H4 (cell line): ENCODE results near the gene CXorf66. TPM values are rescaled to one million over a fixed set of nuclear protein-coding genes. Genes with fewer than 3 reads are reported as not detected.
"Not testable (repeated sequence)": the region's sequence is repeated elsewhere in the genome, so short reads cannot be mapped to it uniquely, and the experiment has no call there.

ENCODE experiments used
- DNase-seq: peaks from one replicate; pipeline ENCODE4 v3.0.0-alpha.2; 2015; ENCODE audit warnings: low spot score
- total RNA-seq: library from RNA; depleted of rRNA; stranded (reverse); fragments of >200 nt; shearing (Covaris generic); gene quantifications from 2 replicates; pipeline ENCODE4 v1.2.3, GENCODE V29; 2014; rRNA removed

Gene CXorf66, protein sequence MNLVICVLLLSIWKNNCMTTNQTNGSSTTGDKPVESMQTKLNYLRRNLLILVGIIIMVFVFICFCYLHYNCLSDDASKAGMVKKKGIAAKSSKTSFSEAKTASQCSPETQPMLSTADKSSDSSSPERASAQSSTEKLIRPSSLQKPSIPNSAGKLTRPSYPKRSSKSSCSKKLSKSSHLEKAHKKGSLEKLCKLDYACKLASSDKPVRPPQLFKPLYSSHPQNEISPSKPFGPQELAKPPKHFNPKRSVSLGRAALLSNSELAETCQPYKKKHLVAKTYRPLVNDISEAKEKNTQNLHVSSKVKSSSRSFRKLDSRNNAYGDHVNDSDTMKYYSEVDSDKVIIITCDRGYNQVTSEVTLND
- not detected in 2 replicates for total RNA-seq

DNA sequence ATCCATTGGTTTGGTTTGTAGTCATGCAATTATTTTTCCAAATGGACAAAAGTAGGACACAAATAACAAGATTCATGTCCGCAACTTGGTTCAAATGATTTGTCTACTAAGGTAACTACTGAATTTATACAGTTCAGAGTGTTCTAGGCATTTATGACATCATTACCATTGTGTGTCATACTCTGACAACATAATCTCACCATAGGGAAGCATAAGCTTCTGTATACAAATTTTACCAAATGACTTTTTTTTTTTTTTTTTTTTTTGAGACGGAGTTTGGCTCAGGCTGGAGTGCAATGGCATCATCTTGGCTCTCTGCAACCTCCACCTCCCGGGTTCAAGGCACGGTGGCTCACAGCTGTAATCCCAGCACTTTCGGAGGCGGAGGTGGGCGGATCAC is at the start of gene CXorf66:
TSS of gene CXorf66 (minus strand) at position 101 of the 400 bp plus-strand sequence. CDS start at position 76, 25 bp downstream.
- DNase-seq, result no peak

DNA sequence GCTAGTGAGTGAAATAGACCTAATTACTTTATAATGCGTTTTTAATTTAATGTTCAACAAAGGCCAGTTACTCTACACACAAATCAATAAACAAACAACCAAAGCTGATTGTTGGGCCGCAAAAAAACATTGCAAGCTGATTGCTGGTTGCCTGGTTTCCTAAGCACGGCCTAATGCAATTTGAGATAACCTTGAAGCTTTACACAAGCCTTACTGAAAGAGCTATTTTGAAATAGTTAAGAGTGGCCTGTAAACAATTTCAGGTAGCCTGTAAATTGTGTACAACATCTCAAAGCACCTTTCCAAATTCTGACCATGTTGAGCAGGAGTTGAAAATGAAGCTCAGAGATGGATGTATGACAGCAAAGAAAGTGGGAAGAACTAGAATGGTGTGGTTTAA is 17.5 kb upstream of the CXorf66 start:
- DNase-seq, result no peak

DNA sequence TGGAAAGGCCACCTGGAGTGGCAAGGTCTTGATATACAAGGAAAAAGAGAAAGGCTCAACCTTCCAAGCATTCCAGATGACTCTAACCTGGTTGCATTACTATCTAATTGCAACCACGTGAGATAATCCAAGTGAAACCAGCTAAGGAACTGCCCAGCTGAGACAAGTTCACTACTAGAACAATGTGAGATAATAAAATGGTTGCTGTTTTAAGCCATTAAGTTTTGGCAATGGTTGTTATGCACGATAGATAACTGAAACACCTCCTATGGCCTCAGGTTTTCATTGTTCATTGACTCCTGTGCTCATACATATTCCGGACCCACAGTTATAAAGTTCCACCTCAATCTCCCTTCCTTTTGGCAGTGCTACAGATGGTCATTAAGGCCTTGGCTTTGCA is 9.2 kb upstream of the CXorf66 start:
- DNase-seq, result no peak

DNA sequence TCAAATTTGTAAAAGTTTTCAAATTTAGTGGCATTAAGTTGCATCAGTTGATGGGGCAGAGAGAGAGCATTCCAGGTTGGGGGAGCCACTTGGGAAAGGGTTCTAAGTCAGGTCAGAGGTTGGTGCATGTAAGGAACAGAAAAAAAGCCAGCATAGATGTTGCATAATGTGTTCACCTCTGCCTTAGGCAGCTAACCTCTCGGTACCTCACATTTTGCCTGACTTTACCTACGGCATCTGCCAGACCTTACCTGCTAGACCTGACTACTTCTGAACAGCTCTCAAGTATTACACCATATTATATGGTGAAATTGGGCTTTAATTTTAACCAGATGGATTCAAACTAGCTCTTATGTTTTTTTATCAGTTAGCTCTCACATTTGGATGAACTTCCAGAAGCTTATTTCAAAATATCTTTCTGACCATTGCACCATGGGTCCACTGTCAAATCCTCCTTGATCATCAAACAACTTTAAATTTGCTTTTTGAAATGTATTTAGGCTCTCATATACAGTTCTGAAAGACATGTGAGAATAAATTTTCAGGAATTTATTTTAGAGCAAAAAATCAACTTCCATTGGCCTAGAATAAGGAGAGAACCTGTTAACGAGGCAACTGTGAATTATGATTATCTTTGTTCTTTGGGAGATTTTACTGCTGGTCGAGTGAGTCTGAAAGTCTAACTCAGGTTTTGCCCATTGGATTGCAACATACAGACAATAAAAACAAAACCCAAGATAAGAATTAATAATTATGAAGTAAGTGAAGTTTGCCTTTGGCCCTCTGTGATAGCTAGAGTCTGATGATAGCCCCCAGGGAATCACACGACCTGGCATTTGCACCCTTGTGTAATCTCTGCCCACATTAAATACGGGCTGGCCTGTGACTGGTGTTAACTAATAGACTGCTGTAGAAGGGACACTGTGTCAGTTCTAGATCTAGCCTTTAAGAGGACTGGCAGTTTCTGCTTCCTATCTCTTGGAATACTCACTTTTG is 7.6 kb upstream of the CXorf66 start:
- DNase-seq, result no peak

DNA sequence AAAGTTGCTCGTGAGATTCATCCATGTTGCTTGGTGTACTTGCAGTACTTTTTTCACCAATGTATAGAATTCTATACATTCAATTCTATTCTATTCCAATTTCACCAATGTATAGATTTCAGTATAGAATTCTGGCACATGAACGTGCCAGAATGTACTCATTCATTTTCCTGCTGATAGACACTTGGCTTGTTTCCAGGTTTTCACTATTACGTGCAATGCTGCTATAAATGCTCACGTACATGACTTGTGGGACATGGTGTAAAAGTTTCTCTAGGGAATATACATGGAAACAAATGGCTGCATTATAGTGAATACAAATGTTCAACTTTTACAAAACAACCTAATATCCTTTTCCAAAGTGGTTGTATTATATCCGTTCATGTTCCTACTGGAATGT is 6.8 kb upstream of the CXorf66 start:
- no peak for DNase-seq

DNA sequence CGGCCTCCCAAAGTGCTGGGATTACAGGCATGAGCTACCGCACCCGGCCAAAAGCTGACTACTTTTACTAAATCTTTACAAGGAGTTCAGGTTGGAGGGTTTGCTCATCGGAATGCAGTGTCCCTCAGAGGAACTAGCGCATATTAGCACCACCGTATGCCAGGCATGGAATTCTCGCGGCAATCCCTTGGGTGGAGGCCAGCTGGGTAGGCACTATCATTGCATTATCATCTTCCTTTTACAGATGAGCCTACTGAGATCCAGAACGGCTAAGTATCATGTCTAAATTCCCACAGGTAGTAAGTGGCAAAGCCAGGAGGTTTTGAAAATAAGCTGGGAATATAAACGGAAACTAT is 6.1 kb upstream of the CXorf66 start:
- no peak for DNase-seq

DNA sequence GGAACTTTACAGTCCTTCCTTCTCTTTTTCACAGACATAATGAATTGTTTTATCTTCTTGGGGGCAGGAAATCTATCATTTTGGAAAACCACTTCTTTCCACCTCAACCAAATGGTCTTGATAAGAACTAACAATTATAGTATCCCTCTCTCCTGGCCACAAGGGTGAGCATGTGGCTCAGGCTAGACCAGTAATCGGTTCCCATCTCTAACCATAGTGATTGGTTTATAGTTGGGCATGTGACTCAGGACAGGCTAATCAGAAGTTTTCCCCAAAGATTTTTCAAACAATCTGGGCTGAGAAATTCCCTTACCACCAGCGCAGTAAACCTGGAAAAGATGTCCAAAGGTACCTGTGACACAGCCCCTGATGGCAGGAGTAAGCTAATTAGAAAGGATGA is 4.0 kb upstream of the CXorf66 start:
- no peak for DNase-seq

DNA sequence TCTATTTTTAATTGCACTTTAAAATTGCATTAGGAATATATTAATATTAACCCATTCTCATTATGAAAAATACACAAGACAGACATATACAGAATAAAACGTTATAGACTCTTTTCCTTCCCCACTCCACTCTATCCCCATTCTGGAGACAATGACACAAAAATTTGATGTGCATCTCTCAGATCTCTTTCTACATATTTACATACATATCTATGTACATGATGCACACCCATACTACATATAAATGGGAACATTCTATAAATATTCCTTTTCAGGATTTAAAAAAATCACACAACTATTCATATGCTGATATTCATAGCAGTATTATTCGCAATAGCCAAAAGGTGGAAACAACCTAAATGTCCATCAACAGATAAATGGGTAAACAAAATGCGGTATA is 2.4 kb upstream of the CXorf66 start:
- DNase-seq, result no peak

DNA sequence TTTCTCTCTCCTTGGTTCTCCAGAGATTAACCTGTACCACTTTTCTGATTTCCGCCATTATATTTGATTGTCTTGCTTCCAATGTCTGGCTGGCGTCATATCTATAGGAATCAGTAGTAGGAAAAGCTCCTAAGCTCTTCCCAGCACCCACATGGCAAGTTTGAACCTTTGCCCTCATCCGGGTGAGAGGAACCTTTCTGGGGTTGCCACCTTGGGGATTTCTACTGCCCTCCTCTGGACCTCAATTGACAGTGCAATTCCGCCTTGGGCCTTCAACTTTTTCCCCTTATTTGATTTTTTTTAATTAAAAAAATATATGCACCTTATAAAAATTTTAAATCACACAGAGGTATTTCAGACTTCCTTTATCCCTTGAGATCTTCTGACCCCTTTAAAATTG is 2.0 kb upstream of the CXorf66 start:
- peak; percentile 19 for DNase-seq

DNA sequence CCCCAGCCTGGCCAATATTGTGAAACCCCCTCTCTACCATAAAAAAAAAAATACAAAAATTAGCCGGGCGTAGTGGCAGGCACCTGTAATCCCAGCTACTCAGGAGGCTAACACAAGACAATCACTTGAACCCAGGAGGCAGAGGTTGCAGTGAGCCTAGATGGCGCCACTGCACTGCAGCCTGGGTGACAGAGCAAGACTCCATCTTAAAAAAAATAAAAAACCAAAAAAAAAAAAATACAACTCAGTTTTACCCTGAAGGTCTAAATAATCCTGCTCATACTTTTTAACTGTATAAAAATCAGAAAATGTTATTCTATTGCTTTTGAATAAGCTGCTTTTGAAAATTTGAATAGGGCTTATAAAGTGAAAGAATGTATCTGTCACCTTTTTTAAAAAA is 838 bp upstream of the CXorf66 start:
- not testable (repeated sequence) for DNase-seq

DNA sequence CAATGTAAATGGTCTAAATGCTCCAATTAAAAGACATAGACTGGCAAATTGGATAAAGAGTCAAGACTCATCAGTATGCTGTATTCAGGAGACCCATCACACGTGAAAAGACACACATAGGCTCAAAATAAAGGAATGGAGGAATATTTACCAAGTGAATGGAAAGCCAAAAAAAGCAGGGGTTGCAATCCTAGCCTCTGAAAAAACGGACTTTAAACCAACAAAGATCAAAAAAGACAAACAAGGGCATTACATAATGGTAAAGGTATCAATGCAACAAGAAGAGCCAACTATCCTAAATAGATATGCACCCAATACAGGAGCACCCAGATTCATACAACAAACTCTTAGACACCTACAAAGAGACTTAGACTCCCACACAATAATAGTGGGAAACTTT is 4.2 kb downstream of the CXorf66 start:
- not testable (repeated sequence) for DNase-seq

DNA sequence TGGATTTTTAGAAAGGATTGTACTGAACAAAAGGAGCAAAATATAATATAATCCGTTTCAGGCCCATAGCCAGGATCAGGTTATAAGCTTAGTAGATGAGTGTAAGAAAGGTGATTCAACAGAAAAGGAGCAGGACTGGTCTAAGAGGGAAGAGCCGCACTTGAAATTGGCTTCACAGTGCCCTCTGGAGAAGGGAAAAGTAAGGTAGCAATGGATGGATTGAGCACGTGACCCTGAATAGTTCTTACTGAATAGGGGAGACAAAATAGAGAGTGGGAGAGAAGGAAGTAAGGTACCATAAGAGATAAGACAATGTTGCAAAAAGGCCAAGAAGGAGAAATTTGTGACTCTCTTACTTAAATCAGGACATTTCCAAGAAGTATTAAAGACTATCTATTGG is 15.6 kb downstream of the CXorf66 start:
- DNase-seq, result no peak

DNA sequence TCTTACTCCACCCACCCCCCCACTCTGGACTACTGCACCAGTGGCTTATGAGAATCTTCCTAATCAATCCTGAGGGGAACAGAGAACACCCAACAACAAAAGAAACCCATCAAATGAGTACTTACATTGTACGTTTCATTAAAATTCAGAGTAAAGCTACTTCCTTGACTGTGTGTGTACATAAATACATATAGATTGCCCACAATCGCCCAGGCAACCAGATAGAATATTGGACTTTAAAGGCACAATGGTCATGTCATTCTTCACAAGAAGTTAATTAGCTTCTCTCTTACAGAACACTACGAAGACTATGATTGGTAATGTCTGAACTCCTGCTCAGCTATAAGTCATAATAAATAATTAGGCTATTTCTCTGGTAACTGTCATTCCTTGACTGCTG is 20.2 kb downstream of the CXorf66 start:
- DNase-seq, result no peak

DNA sequence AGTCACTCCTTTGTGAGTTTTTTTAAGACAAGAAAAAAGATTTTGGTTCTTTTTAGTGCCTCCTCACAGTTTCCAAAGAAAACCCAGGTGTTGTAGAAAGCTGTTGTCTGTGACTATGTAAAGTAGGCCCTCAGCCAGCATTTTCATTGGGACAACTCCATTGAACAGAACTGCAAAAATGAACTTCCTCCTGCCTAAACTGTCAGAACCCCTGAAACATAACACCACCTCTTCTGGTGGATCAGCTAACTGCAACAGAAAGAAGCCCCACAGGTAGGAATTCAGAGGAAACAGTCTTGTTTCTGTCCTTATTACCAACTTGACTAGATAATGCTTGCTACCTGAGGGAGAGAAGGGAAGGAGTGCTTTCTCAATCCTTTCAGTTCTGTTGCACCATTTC is 29.1 kb downstream of the CXorf66 start:
- no peak for DNase-seq

DNA sequence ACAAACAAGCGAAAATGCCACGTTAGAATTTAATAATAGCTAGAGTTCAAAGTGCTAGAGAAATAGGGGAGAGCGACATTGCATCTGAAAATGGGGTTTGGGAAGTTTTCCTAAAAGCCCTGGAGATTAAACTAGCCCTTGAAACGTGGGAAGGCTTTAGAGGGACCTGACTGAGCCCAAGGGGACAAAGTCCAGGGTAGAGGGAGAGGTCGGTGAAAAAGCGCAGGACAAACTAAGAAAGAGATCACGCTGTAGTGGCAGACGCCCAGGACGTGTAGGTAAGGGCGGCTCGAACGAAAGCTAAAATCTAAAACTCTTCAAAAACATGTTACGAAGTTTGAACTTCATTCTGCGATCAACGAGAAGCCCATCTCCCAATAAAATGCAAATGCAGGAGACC is 31.4 kb downstream of the CXorf66 start:
- no peak for DNase-seq

DNA sequence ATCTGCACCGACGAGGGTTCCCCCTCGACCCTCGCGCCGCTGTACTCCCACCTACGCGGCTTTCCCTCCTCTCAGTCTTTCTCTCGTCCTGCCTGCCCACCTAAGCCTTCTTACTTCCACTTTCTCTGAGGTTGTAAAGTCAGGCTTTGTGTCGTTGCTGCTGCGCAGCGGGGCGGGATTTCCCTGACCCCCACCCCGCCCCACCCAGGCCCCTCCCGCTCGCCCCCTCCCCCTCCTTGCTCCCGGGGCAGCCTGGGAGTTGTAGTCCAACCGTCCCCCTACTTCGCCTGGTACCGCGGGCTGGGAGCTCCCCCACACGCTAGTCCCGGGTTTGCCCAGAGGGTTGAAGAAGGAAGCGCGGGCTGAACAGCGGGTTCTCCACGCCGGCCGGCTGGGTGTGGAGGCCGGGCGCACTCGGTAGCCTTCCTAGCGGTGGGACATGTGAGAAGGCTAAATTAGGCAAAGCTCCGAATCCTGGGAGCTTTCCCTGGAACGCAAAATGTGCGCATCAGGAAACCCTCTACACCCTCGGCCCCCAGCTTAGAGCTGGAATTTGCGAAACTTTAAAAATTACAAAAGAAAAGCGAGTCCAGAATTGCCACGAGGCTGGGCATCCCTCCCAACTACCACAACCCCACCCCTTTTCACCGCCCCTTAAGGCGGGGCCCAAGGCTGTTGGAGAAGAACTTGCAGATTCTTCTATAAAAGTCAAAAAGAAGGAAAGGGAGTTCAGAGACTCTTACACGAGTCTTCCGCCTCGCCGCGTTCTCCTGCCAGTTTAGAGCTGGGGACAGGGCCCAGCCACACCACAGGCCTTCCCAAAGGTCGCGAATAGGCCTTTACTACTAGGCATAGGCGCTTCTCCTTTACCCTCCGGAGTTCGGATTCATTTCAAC is 32.2 kb downstream of the CXorf66 start, which contains the start of gene ATP11C:
TSS of gene ATP11C (minus strand) at position 153 of the 896 bp plus-strand sequence. CDS start 1,011 bp downstream, outside the sequence.
- DNase-seq, result peak; percentile 75

DNA sequence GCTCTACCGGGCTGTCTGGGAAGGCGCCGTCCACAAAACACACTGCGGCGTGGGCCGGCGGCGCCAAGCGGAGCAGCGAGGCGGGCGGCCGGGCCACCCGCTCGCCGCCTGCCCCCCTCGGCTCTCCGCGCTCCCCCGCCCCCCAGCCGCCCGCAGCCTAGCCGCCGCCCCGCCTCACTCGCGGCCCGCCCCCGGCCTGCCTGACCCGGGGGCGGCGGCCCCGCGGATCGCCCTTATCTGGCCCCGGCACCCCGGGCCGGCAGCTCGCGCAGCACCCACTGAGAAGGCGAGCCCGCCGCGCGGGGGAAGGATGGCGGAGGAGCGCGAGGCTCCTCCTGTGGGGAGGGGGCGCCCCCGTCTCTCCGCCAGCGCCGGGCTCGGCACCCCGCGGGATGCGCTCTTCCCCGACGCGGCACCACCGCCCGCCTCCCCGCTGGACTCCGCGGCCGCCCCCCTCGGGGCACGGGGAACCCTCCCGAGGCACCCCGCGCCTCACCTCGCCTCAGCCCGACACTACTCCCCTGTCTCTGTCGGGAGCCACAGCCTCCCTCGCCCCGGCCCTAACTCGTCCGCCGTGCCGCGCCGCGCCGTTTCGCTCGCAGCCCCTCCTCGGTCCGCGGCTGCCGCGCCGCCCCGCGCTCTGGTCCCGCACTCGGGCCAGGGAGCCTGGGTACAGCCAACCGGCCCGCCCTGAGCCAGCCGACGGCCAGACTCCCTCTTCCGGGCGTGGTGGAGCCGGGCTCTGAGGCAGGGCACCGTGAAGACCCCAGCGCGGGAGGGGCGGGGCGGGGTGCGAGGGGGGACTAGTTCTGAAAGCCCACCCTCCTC is 33.0 kb downstream of the CXorf66 start:
- DNase-seq, result no peak

DNA sequence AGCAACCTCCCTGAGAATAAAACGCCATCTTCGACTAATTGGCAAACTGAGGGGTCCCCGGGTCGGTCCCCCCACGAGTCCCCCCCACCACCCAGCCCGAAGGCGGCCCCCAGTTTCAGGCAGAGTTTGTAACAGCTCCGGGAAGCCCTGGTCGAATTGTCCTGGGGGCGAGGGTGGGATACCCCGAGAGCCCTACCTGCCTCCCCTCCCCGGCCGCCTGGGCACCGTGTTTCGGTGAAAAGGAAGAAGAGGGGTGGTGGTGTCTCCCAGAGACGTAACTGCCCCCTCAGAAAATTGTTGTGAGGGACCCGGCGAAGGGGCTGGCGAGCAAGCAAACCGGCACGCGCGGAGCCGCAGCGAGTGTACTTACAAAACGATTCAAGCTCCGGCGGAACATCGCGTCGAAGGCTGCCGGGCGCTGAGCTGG is 33.7 kb downstream of the CXorf66 start:
- DNase-seq, result no peak

DNA sequence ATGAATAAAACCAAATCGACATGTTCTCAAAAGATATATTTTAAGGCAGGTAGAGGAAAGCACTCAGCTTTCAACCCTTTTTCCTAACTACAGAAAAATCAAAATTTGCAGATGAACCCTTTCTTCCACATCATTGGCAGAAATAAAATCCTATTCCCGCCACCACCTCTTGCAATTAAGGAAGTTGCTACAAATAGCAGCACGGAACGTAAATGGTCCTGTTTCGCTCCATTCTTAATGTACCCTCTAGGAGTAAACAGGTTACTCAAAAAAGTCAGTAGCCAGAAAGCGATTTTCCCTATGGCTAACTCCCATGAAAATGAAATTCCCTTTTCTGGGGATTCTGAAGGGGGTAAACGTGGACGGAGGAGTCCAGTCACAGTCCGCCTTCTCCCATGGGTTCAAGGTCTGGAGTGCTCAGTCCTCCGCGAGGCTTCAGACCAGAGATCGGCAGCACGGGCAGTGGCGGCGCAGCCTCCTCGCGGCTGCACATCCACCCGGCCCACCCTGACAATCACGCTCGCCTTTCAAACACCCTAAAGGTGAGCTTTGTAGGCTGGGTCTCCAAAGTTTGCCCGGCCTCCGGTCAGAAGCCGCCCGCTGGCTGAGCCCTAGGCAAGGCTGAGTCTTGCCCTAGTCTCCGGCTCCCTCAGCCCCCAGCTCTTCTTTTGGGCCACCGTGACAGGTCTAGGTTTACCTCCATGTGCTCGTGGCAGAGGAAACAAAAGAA is 34.2 kb downstream of the CXorf66 start:
- no peak for DNase-seq

DNA sequence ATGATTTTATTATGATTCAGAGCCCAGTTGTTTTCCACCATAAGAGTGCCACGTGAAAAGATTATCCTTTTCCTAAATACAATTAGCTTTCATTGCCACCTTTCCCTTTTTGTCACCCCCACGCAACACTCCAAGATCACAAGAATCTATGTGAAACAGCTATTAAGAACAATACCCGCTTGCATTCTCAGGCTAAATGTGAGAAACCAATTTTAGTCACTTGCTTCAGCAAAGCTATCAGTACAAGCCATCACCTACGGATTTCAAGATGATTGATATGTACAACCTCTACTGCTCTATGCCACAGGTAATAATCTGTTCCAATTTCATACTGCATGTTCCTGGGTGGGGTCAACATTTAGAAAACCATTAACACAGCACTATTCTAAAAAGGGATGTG is 34.9 kb downstream of the CXorf66 start:
- DNase-seq, result no peak
